Neural crest cell (in vitro differentiated cells): ENCODE data around the gene ADGRG6. TPM values are rescaled to one million over a fixed set of nuclear protein-coding genes. Genes with fewer than 3 reads are reported as not detected.
"Not testable (repeated sequence)": the region's sequence is repeated elsewhere in the genome, so short reads cannot be mapped to it uniquely, and the experiment has no call there.

ENCODE experiments used
- DNase-seq: peaks from one replicate; pipeline ENCODE4 v3.0.0; 2021; ENCODE audit warnings: low read depth, mixed read lengths, low spot score
- H3K27ac Mint-ChIP-seq: one replicate; pipeline ENCODE4 v1.8.0; 2021; ENCODE audit warnings: mild to moderate bottlenecking, mixed read lengths; ENCODE audit not compliant: unreplicated experiment
- H3K27me3 Mint-ChIP-seq: 2 replicates; pipeline ENCODE4 v1.8.0; 2021; ENCODE audit warnings: low read depth, mild to moderate bottlenecking, mixed read lengths
- H3K36me3 Mint-ChIP-seq: 2 replicates; pipeline ENCODE4 v1.8.0; 2021; ENCODE audit warnings: low read depth, mild to moderate bottlenecking, mixed read lengths
- H3K4me1 Mint-ChIP-seq: 2 replicates; pipeline ENCODE4 v1.8.0; 2021; ENCODE audit warnings: mixed read lengths
- H3K4me3 Mint-ChIP-seq: one replicate; pipeline ENCODE4 v1.8.0; 2021; ENCODE audit warnings: mild to moderate bottlenecking, mixed read lengths
- H3K9me3 Mint-ChIP-seq: 2 replicates; pipeline ENCODE4 v1.8.0; 2021; ENCODE audit warnings: mixed read lengths
- total RNA-seq: library from RNA; stranded (reverse); gene quantifications from 2 replicates; pipeline ENCODE4 v1.2.1, GENCODE V29; 2021
- TF ChIP-seq, protein P1 (sequence below): fragments of 200-600 bp; sonication (generic); conservative IDR thresholded peaks from 2 replicates; pipeline ENCODE4 v1.5.0; 2021; ENCODE audit warnings: antibody characterized with exemption, mild to moderate bottlenecking

The ADGRG6 gene
- total RNA-seq, 1 donor from 2014 or later, result 78.9 TPM

DNA sequence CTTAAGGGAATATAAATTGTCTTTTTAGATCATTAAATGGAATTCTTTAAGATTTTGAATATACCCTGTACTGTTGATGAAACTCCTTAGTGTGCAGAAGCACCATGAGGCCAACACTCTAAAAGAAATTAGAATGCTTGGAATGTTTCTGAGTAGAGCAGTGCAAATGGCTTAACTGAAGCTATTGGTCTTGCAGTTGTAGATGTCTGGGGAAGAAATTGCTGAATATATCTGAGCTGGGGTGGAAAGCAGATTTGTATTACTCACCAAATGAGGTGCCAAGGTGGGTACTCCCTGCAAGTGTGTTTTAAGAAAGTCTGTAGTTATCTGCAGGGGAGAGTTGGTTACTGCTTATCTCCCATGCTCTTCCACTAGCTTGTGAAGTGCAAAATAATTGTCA, 119.0 kb downstream of the ADGRG6 start:
- peaks cover 10% of the 10 kb centered on the region for H3K9me3 Mint-ChIP-seq
- no peak for DNase-seq
- H3K4me1 Mint-ChIP-seq, result no peaks in the 10 kb centered on the region
- H3K36me3 Mint-ChIP-seq, result peaks cover 28% of the 10 kb centered on the region
- H3K27me3 Mint-ChIP-seq, result no peaks in the 10 kb centered on the region
- H3K27ac Mint-ChIP-seq, result no peak overlapping the region
- TF ChIP-seq, protein P1, sequence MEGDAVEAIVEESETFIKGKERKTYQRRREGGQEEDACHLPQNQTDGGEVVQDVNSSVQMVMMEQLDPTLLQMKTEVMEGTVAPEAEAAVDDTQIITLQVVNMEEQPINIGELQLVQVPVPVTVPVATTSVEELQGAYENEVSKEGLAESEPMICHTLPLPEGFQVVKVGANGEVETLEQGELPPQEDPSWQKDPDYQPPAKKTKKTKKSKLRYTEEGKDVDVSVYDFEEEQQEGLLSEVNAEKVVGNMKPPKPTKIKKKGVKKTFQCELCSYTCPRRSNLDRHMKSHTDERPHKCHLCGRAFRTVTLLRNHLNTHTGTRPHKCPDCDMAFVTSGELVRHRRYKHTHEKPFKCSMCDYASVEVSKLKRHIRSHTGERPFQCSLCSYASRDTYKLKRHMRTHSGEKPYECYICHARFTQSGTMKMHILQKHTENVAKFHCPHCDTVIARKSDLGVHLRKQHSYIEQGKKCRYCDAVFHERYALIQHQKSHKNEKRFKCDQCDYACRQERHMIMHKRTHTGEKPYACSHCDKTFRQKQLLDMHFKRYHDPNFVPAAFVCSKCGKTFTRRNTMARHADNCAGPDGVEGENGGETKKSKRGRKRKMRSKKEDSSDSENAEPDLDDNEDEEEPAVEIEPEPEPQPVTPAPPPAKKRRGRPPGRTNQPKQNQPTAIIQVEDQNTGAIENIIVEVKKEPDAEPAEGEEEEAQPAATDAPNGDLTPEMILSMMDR, result no peak
- no peak overlapping the region for H3K4me3 Mint-ChIP-seq

DNA sequence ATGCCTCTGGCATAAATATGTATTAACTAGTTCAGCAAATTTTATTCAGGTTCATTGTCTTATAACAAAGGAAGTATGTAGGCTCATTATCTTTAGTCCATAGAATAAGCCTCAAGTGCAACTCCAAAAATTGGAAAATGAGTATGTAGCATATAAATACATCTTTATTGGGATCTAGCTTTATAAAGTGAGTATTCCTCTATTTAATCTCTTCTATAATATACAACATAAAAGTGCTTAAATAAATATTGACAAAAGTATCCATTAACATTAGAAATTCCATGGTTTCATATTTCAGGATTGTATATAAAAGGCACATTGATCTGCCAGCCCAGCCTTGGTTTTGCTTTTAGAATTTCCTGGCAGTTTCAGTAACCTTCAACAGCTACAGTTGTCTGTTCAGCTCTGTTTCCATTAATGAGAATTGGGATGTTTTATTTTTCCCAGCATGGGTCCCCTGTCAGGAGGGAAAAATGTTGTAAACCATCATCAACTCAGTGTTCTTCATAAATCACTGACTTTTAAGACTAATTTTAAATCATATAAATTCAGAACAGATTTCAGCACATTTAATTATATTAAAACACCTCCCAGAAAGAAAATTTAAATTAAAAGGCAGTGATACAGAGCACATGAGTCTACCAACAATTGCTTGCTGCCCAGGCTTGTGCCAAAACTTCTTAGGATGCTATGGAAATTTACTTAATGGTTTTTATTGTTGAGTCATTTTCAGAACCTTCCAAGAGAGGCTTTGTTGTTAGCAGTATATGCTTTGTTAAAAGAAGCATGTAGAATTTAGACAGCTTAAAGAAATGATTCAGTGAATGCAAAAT, 119.7 kb downstream of the ADGRG6 start:
- H3K4me1 Mint-ChIP-seq, result no peaks in the 10 kb centered on the region
- no peak for DNase-seq
- H3K9me3 Mint-ChIP-seq, result peaks cover 10% of the 10 kb centered on the region
- TF ChIP-seq, protein P1, result no peak
- no peak overlapping the region for H3K27ac Mint-ChIP-seq
- H3K4me3 Mint-ChIP-seq, result no peak overlapping the region
- H3K36me3 Mint-ChIP-seq, result peaks cover 32% of the 10 kb centered on the region
- no peaks in the 10 kb centered on the region for H3K27me3 Mint-ChIP-seq

DNA sequence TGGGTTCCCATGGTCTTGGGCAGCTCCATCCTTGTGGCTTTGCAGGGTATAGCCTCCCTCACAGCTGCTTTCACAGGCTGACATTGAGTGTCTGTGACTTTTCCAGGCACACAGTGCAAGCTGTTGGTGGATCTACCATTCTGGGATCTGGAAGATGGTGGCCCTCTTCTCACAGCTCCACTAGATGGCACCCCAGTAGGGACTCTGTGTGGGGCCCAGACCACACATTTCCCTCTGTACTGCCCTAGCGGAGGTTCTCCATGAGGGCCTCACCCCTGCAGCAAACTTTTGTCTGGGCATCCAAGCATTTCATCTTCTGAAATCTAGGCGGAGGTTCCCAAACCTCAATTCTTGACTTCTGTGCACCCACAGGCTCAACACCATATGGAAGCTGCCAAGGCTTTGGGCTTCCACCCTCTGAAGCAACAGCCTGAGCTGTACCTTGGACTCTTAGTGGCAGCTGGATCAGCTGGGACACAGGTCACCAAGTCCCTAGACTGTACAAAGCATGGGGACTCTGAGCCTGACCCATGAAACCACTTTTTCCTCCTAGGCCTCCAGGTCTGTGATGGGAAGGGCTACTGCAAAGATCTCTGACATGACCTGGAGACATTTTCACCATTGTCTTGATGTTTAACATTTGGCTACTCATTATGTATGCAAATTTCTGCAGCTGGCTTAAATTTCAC, 124.8 kb downstream of the ADGRG6 start:
- not testable (repeated sequence) for H3K4me3 Mint-ChIP-seq, H3K4me1 Mint-ChIP-seq, H3K27ac Mint-ChIP-seq, DNase-seq, H3K27me3 Mint-ChIP-seq
- peaks cover 38% of the 10 kb centered on the region for H3K36me3 Mint-ChIP-seq
- H3K9me3 Mint-ChIP-seq, result peaks cover 20% of the 10 kb centered on the region

DNA sequence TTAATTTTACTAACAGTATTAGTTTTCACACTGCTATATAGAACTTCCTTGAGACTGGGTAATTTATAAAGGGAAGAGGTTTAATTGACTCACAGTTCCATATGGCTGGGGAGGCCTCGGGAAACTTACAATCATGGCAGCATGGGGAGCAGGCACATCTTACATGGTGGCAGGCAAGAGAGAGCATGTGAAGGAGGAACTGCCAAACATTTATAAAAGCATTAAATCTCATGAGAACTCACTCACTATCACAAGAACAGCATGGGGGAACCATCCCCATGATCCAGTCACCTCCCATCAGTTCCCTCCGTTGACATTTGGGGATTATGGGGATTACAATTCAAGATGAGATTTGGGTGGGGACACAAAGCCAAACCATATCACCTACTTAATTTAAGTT, 126.7 kb downstream of the ADGRG6 start:
- DNase-seq, H3K27ac Mint-ChIP-seq, H3K4me1 Mint-ChIP-seq: not testable (repeated sequence)

DNA sequence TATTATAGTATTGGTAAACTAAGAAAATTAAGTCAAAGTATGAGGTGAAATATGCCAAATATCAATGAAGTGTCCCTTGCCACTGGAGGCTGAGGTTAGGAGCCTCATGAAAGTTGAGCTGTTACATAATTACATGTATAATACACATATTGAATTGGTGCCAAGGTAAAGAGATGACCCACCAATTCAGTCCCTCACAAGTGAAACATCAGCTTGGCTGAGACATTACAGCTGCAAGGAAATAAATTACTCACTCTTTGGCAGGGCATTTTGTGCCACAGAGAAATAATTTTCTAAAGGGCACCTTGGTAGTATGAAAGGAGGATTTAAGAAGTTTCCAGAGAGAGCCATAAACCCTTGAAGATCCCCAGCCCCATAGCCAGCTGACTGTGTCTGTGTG, 127.4 kb downstream of the ADGRG6 start:
- Mint-ChIP-seq H3K4me1 (no peaks in the 10 kb centered on the region), H3K4me3 (no peak overlapping the region)

More for the DNA sequence above, 126.7 kb downstream of the ADGRG6 start:
- not testable (repeated sequence) for H3K27me3 Mint-ChIP-seq, H3K4me3 Mint-ChIP-seq
- Mint-ChIP-seq H3K9me3 (peaks cover 20% of the 10 kb centered on the region), H3K36me3 (peaks cover 34% of the 10 kb centered on the region)

DNA sequence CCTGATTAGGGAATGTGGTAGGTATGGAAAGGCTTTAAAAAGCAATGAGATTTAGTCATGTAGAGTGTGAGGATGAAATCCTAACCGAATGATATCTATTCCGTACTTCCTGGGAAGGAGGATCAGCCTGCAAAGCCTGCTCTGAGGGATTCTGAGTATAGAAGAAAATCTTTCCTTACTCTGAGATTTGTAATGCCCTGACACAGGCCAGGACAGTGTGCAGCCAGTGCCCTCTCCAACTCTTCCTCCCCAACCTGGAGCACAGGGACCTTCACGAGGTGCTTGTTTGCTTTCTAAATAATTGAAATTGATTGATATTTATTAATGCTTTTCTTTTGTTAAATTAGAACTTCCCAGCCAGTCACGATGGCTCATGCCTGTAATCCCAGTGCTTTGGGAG, 131.6 kb downstream of the ADGRG6 start:
- Mint-ChIP-seq H3K4me3 (no peak overlapping the region), H3K36me3 (peaks cover 18% of the 10 kb centered on the region), H3K4me1 (no peaks in the 10 kb centered on the region), H3K27me3 (no peaks in the 10 kb centered on the region), H3K27ac (no peak overlapping the region), H3K9me3 (peaks cover under 1% of the 10 kb centered on the region)
- no peak for DNase-seq
- TF ChIP-seq, protein P1, result no peak

More for the DNA sequence above, 127.4 kb downstream of the ADGRG6 start:
- Mint-ChIP-seq H3K27ac (no peak overlapping the region), H3K36me3 (peaks cover 34% of the 10 kb centered on the region), H3K27me3 (no peaks in the 10 kb centered on the region), H3K9me3 (peaks cover 20% of the 10 kb centered on the region)
- no peak for DNase-seq
- TF ChIP-seq, protein P1, result no peak
